IMR-90 (cell line): ENCODE data around the gene DPH2. TPM values are rescaled to one million over a fixed set of nuclear protein-coding genes. Genes with fewer than 3 reads are reported as not detected.

ENCODE experiments used
- ATAC-seq: fragments of 200-7000 bp; cut with Tn5 transposase; 2 replicates; pipeline ENCODE4 v1.9.1; 2020; ENCODE audit warnings: low read depth, mild to moderate bottlenecking, moderate library complexity
- BruUV-seq: library from RNA; stranded (reverse); fragments of 400-500 nt; replicated peaks from 2 replicates; lab custom pipeline; 2021; lab: Mats Ljungman, UMichigan
- CTCF ChIA-PET: fragments of 300-600 bp; formaldehyde crosslinking; extraction: SDS; loops from one replicate; lab custom pipeline; 2021; ENCODE audit warnings: antibody characterized with exemption; lab: Yijun Ruan, JAX
- POLR2A ChIA-PET: fragments of 300-600 bp; sonication (Branson Sonifier 250); formaldehyde crosslinking; loops from one replicate; lab custom pipeline; 2022; ENCODE audit warnings: antibody characterized with exemption; ENCODE audit not compliant: unreplicated experiment; lab: Charles Lee
- DNase-seq: peaks from one replicate; pipeline ENCODE4 v3.0.0; 2013
- H2AFZ ChIP-seq: replicated peaks from 2 replicates; pipeline ENCODE3; 2013; ENCODE audit warnings: low read length, mild to moderate bottlenecking; ENCODE audit not compliant: poor library complexity
- H2AK5ac ChIP-seq: 2 replicates; pipeline ENCODE4 v1.6.1; 2013; ENCODE audit warnings: low read depth, low read length, inconsistent platforms
- H2AK9ac ChIP-seq: replicated peaks from 2 replicates; pipeline ENCODE3; 2013; ENCODE audit warnings: mild to moderate bottlenecking, low read depth, low read length, moderate library complexity; ENCODE audit not compliant: poor library complexity
- H2BK120ac ChIP-seq: 2 replicates; pipeline ENCODE4 v1.6.1; 2013; ENCODE audit warnings: low read depth, low read length, inconsistent platforms
- H2BK15ac ChIP-seq: 3 replicates; pipeline ENCODE4 v1.6.1; 2013; ENCODE audit warnings: low read depth, low read length, inconsistent platforms
- H2BK20ac ChIP-seq: 2 replicates; pipeline ENCODE4 v1.6.1; 2013; ENCODE audit warnings: low read depth, mild to moderate bottlenecking, inconsistent platforms, low read length, moderate library complexity
- H2BK5ac ChIP-seq: 2 replicates; pipeline ENCODE4 v1.6.1; 2013; ENCODE audit warnings: mild to moderate bottlenecking, low read depth, low read length, inconsistent platforms; ENCODE audit not compliant: poor library complexity, severe bottlenecking
- H3K14ac ChIP-seq: replicated peaks from 2 replicates; pipeline ENCODE4 v1.6.1; 2013; ENCODE audit warnings: low read depth, low read length, inconsistent platforms
- H3K18ac ChIP-seq: 2 replicates; pipeline ENCODE4 v1.6.1; 2013; ENCODE audit warnings: low read depth, low read length, control low read depth
- H3K23ac ChIP-seq: 2 replicates; pipeline ENCODE4 v1.6.1; 2013; ENCODE audit warnings: low read depth, low read length, inconsistent platforms
- H3K27ac ChIP-seq: 2 replicates; pipeline ENCODE4 v1.5.1; 2013; ENCODE audit warnings: mild to moderate bottlenecking, control low read depth, low read length; ENCODE audit not compliant: insufficient read depth
- H3K27me3 ChIP-seq: 2 replicates; pipeline ENCODE4 v1.6.1; 2013; ENCODE audit warnings: low read length; ENCODE audit not compliant: control insufficient read depth, insufficient read depth
- H3K36me3 ChIP-seq: 2 replicates; pipeline ENCODE4 v1.6.1; 2013; ENCODE audit warnings: low read length, mixed read lengths; ENCODE audit not compliant: control insufficient read depth, insufficient read depth
- H3K4ac ChIP-seq: 2 replicates; pipeline ENCODE4 v1.6.1; 2013; ENCODE audit warnings: low read depth, low read length, inconsistent platforms
- H3K4me1 ChIP-seq: 2 replicates; pipeline ENCODE4 v1.6.1; 2013; ENCODE audit warnings: low read length, mixed read lengths; ENCODE audit not compliant: control insufficient read depth, insufficient read depth
- H3K4me2 ChIP-seq: 2 replicates; pipeline ENCODE4 v1.6.1; 2013; ENCODE audit warnings: low read depth, mild to moderate bottlenecking, control low read depth, low read length, moderate library complexity
- H3K4me3 ChIP-seq: 2 replicates; pipeline ENCODE4 v1.5.1; 2013; ENCODE audit warnings: low read depth, mild to moderate bottlenecking, control low read depth, low read length, moderate library complexity; ENCODE audit not compliant: insufficient read depth
- H3K56ac ChIP-seq: 2 replicates; pipeline ENCODE4 v1.6.1; 2013; ENCODE audit warnings: low read length, inconsistent platforms; ENCODE audit not compliant: insufficient read depth; ENCODE audit errors: extremely low read depth
- H3K79me1 ChIP-seq, 2 experiments: 2 replicates each; pipeline ENCODE4 v1.6.1; 2013; ENCODE audit warnings: low read length in 2 of 2, inconsistent platforms in 1 of 2, low read depth in 1 of 2
- H3K9ac ChIP-seq: 2 replicates; pipeline ENCODE4 v1.6.1; 2013; ENCODE audit warnings: low read depth, low read length, control low read depth
- H3K9me1 ChIP-seq: 2 replicates; pipeline ENCODE4 v1.6.1; 2013; ENCODE audit warnings: low read length, inconsistent platforms; ENCODE audit not compliant: insufficient read depth
- H3K9me3 ChIP-seq: 2 replicates; pipeline ENCODE4 v1.6.1; 2013; ENCODE audit warnings: low read length; ENCODE audit not compliant: control insufficient read depth, insufficient read depth
- H4K20me1 ChIP-seq: 2 replicates; pipeline ENCODE4 v1.6.1; 2013; ENCODE audit warnings: low read length, inconsistent platforms; ENCODE audit not compliant: insufficient read depth
- H4K5ac ChIP-seq: 2 replicates; pipeline ENCODE4 v1.6.1; 2013; ENCODE audit warnings: mild to moderate bottlenecking, low read depth, low read length, control low read depth
- H4K8ac ChIP-seq, 2 experiments: 2 replicates each; pipeline ENCODE4 v1.6.1; 2013; ENCODE audit warnings: low read depth in 2 of 2, low read length in 2 of 2, control low read depth in 1 of 2, inconsistent platforms in 1 of 2
- H4K91ac ChIP-seq: 2 replicates; pipeline ENCODE4 v1.6.1; 2013; ENCODE audit warnings: low read depth, low read length, inconsistent platforms; ENCODE audit not compliant: insufficient read depth
- BHLHE40 ChIP-seq: fragments of 150-350 bp; IDR thresholded peaks from 2 replicates; pipeline ENCODE4 v1.6.1; 2016; ENCODE audit warnings: mild to moderate bottlenecking, low read depth, low read length
- CHD1 ChIP-seq: IDR thresholded peaks from 2 replicates; pipeline ENCODE4 v1.6.1; 2012; ENCODE audit warnings: low read depth, low read length, improper control_type of control experiment
- FOS ChIP-seq: fragments of 150-350 bp; IDR thresholded peaks from 2 replicates; pipeline ENCODE4 v1.6.1; 2016; ENCODE audit warnings: low read depth, low read length
- MAFK ChIP-seq: IDR thresholded peaks from 2 replicates; pipeline ENCODE4 v1.6.1; 2012; ENCODE audit warnings: low read depth, low read length, improper control_type of control experiment
- MAZ ChIP-seq: IDR thresholded peaks from 2 replicates; pipeline ENCODE4 v1.6.1; 2012; ENCODE audit warnings: low read depth, mild to moderate bottlenecking, low read length, improper control_type of control experiment, moderate library complexity, borderline replicate concordance
- MXI1 ChIP-seq: IDR thresholded peaks from 2 replicates; pipeline ENCODE4 v1.6.1; 2012; ENCODE audit warnings: low read depth, mild to moderate bottlenecking, low read length, moderate library complexity, borderline replicate concordance
- NFE2L2 ChIP-seq: fragments of 150-350 bp; IDR thresholded peaks from 2 replicates; pipeline ENCODE4 v1.6.1; 2016; ENCODE audit warnings: low read depth, mild to moderate bottlenecking, low read length
- RAD21 ChIP-seq: IDR thresholded peaks from 2 replicates; pipeline ENCODE4 v1.6.1; 2012; ENCODE audit warnings: low read length, improper control_type of control experiment
- RCOR1 ChIP-seq: IDR thresholded peaks from 2 replicates; pipeline ENCODE4 v1.6.1; 2012; ENCODE audit warnings: mild to moderate bottlenecking, low read length, improper control_type of control experiment; ENCODE audit not compliant: insufficient replicate concordance
- RFX5 ChIP-seq: IDR thresholded peaks from 2 replicates; pipeline ENCODE4 v1.8.0; 2012; ENCODE audit warnings: low read depth, mild to moderate bottlenecking, low read length, moderate library complexity
- SMC3 ChIP-seq: fragments of 150-350 bp; IDR thresholded peaks from 2 replicates; pipeline ENCODE4 v1.6.1; 2016; ENCODE audit warnings: low read depth, mild to moderate bottlenecking, antibody characterized with exemption, low read length, moderate library complexity
- WGBS, 2 experiments: methylation state at CpG; one replicate each; pipeline versions ENCODE4 v1.1.5 to v1.1.7; 2013; ENCODE audit warnings: missing lambda C conversion rate in 2 of 2; ENCODE audit not compliant: insufficient read length in 1 of 2; ENCODE audit errors: extremely low coverage in 2 of 2; 5-methylcytosine and 5-hydroxymethylcytosine counted together
- dilution Hi-C: fragments of 300-500 bp; cut with HindIII; formaldehyde crosslinking; loops from one replicate; pipeline ENCODE4 v1.14.3; 2018; ENCODE audit warnings: low sequenced_read_pairs; ENCODE audit not compliant: unreplicated experiment
- in situ Hi-C: fragments of 300-500 bp; cut with MboI; formaldehyde crosslinking; loops from 3 replicates; pipeline ENCODE4 v1.14.3; 2019; ENCODE audit warnings: low sequenced_read_pairs, inconsistent platforms, mixed read lengths
- intact Hi-C: fragments of 100-400 bp; cut with micrococcal nuclease; formaldehyde crosslinking; loops from 2 replicates; pipeline ENCODE4 v1.10.0; 2022
- polyA plus RNA-seq, 3 experiments: library from polyadenylated mRNA; depleted of rRNA; stranded (reverse); fragments of >200 nt; gene quantifications; 2 replicates each; pipeline ENCODE4 v1.2.3, GENCODE V29; 2012; ENCODE audit warnings: low replicate concordance in 1 of 3
- total RNA-seq: library from RNA; depleted of rRNA; stranded (reverse); fragments of >200 nt; gene quantifications from 2 replicates; pipeline ENCODE4 v1.2.3, GENCODE V29; 2012
- TF ChIP-seq, protein P1 (sequence below): fragments of 150-350 bp; IDR thresholded peaks from 2 replicates; pipeline ENCODE4 v1.6.1; 2016; ENCODE audit warnings: low read depth, mild to moderate bottlenecking, low read length, moderate library complexity, borderline replicate concordance
- TF ChIP-seq, protein P2 (sequence below): fragments of 150-350 bp; IDR thresholded peaks from 2 replicates; pipeline ENCODE4 v1.6.1; 2017; ENCODE audit warnings: mild to moderate bottlenecking, antibody characterized with exemption, low read length, low read depth
- TF ChIP-seq, protein P3 (sequence below): conservative IDR thresholded peaks from 2 replicates; pipeline ENCODE4 v1.5.1; 2012; ENCODE audit warnings: mild to moderate bottlenecking, low read depth, low read length, improper control_type of control experiment

Gene DPH2
- total and polyA plus RNA-seq, 2 of the 4 experiments (the other 2 are of a cell fraction) = 21.0 to 32.2 TPM

DNA sequence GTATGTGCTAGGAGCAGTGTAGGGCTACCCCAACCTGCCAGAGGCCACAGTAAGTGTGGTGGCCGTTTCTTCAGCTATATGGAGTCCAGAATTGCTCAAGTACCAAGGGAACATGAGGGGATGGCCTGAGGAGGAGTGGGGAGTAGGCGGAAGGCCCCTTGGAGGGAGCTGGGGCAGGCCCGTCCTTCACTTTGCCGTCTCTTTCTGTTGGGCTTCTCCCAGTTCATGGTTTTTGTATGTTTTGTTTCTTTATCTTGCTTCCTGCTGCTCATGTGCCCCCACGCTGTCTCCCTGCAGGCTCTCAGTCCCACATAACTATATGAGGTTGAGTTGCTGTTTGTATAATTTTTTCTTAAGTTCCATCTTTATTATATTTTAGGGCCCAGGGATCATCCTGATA, 5.9 kb upstream of the DPH2 start:
- dilution Hi-C loops (no loop called here), in situ Hi-C loops (loop anchor here (25.0 kb wide), 1 partner anchor 427 kb away; the partner anchor contains the start of gene PTPRF), intact Hi-C loops (no loop called here)
- H3K9me1 ChIP-seq = peaks cover 11% of the 10 kb centered on the region
- H2BK5ac ChIP-seq = no peak overlapping the region
- H3K18ac ChIP-seq = no peak overlapping the region
- peaks cover 7% of the 10 kb centered on the region; the same call in 1 of the 2 replicates for H4K20me1 ChIP-seq
- H3K23ac ChIP-seq = no peak overlapping the region
- no peak overlapping the region for H2BK120ac ChIP-seq
- H3K9ac ChIP-seq = no peak overlapping the region
- H3K4ac ChIP-seq = no peak overlapping the region
- no peaks in the 10 kb centered on the region for H3K27me3 ChIP-seq
- H3K14ac ChIP-seq = no peak overlapping the region
- no peak overlapping the region for H3K4me3 ChIP-seq
- no peak overlapping the region for H2BK15ac ChIP-seq
- no peak overlapping the region for H3K56ac ChIP-seq
- H2AFZ ChIP-seq = no peak overlapping the region
- TF ChIP-seq BHLHE40 (no peak), RFX5 (no peak), FOS (no peak), NFE2L2 (no peak), CHD1 (no peak), MAFK (no peak), MXI1 (no peak), SMC3 (no peak), RAD21 (no peak), RCOR1 (no peak), MAZ (no peak)
- TF ChIP-seq, protein P1, sequence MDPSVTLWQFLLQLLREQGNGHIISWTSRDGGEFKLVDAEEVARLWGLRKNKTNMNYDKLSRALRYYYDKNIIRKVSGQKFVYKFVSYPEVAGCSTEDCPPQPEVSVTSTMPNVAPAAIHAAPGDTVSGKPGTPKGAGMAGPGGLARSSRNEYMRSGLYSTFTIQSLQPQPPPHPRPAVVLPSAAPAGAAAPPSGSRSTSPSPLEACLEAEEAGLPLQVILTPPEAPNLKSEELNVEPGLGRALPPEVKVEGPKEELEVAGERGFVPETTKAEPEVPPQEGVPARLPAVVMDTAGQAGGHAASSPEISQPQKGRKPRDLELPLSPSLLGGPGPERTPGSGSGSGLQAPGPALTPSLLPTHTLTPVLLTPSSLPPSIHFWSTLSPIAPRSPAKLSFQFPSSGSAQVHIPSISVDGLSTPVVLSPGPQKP = no peak
- TF ChIP-seq, protein P2, sequence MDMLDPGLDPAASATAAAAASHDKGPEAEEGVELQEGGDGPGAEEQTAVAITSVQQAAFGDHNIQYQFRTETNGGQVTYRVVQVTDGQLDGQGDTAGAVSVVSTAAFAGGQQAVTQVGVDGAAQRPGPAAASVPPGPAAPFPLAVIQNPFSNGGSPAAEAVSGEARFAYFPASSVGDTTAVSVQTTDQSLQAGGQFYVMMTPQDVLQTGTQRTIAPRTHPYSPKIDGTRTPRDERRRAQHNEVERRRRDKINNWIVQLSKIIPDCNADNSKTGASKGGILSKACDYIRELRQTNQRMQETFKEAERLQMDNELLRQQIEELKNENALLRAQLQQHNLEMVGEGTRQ = no peak
- TF ChIP-seq, protein P3, sequence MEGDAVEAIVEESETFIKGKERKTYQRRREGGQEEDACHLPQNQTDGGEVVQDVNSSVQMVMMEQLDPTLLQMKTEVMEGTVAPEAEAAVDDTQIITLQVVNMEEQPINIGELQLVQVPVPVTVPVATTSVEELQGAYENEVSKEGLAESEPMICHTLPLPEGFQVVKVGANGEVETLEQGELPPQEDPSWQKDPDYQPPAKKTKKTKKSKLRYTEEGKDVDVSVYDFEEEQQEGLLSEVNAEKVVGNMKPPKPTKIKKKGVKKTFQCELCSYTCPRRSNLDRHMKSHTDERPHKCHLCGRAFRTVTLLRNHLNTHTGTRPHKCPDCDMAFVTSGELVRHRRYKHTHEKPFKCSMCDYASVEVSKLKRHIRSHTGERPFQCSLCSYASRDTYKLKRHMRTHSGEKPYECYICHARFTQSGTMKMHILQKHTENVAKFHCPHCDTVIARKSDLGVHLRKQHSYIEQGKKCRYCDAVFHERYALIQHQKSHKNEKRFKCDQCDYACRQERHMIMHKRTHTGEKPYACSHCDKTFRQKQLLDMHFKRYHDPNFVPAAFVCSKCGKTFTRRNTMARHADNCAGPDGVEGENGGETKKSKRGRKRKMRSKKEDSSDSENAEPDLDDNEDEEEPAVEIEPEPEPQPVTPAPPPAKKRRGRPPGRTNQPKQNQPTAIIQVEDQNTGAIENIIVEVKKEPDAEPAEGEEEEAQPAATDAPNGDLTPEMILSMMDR = no peak
- no peak overlapping the region for H3K27ac ChIP-seq
- no peak overlapping the region for H4K5ac ChIP-seq
- POLR2A ChIA-PET = interaction anchor here (0.6 kb wide), 1 partner anchor 510 kb away, joined by 3 read pairs; the partner anchor contains the start of gene HYI
- DNase-seq = no peak
- ATAC-seq = no peak
- no peaks in the 10 kb centered on the region for H3K4me1 ChIP-seq
- no peak overlapping the region for H2AK5ac ChIP-seq
- H3K9me3 ChIP-seq = no peaks in the 10 kb centered on the region
- H4K8ac ChIP-seq = no peak overlapping the region
- 0 out of 4 replicates have a peak, but pooled peaks cover 0 to 3% of the 10 kb centered on the region in 2 experiments for H3K79me1 ChIP-seq
- H2AK9ac ChIP-seq = no peak overlapping the region
- no TSS peak for BruUV-seq
- CTCF ChIA-PET = no interaction called here
- no CpG with 5 or more reads among the region's 5 CpGs for WGBS, 2 experiments
- H2BK20ac ChIP-seq = no peak overlapping the region
- H3K36me3 ChIP-seq = peaks cover 37% of the 10 kb centered on the region
- H4K91ac ChIP-seq = no peak overlapping the region
- H3K4me2 ChIP-seq = no peak overlapping the region
